ENCODE data around the gene ARPC5L.

Gene ARPC5L

DNA sequence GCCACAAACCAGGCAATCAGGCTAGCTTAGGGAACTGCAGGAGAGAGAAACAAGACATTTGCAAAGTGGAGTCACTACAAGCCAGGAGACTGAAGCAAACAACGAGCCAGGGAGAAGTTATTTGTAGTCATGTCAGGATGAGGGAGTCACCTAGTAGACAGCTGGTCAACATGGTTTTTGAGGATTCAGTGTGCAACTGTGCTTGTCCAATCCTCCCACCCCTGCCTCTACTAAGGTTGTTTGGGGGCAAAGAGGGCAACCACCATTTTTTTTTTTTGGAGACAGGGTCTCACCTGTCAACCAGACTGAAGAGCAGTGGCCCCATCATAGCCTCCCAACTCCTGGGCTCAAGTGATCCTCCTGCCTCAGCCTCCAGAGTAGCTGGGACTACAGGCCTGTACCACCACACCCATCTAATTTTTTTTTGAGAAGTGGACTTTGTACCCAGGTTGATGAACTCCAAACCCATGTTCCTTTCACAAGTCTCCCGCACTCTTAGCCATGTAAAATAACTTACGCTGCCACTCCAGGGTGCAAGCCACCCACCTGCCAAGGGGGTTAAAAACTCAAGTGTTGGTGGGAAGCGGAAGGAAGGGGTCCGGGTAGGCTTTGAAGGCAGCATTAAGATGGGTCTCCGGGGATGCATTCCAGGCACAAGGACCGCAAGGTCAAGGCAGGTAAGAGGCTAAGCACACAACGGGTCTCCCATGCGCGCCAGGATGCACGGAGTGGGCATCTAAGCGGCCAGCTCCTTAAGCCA lies 1.2 kb upstream of the ARPC5L start:
- DNase-seq (ENCODE audit: low read depth in 1 of 2, low spot score in 1 of 2) = no peak

DNA sequence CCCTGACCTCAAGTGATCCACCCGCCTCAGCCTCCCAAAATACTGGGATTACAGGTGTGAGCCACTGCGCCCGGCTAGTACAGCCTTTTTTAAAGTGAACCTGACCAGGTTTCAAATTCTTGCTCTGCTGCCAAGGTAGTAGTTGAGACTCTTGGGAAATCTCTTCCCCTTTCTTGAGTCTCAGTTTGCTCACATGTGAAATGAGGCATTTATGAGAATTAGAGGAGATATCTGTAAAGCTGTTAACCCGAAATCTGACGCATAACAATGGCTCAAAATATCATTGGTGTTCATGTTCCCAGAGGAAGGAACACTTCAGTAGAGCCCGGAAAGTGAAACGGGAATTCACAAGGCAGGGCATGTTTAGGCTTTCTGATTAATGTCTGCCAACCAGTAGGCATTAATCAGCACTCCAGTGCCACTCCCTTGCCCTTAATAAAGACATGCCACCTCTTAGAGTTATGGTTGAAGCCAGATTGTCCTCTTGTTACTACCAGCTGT lies 1.5 kb downstream of the ARPC5L start:
- DNase-seq (ENCODE audit: low read depth in 1 of 2, low spot score in 1 of 2) = no peak

DNA sequence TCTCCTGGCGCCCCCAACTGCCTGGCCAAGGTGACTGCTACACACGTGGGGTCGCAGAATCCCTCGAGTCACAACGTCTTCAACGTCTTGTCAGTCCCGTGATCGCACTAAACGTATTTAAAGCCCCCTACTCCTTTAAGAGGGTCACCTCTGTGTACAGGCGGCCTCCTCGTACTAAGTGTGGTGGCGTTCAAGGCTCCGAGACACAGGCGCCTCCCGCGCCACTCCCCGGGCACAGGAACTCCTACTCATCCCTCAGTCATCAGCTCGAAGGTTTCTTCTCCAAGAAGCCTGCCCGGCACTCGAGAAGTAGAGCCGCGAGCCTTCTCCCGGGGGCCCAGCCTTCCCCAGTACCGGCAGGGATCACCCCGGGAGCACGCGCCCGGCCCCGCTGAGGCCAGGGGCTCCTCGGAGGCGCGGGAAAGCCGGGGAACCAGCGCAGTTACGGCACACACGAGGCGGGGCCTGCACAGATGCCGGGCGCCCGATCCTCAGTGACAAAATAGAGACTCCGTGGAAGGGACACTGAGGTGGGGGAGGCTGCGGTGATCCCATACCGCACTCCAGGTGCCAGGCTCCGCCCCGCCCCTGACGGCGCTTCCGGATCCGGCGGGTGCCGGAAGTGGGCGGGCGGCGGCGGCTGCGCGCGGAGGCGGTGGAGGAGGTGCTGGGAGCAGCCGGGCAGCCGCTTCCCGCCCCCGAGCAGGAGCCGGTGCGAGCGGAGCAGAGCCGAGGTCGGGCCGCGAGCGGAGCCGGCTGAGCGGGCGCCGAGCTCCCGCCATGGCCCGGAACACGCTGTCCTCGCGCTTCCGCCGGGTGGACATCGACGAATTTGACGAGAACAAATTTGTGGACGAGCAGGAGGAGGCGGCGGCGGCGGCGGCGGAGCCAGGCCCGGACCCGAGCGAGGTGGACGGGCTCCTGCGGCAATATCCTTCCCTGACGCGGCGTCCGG lies 6.9 kb downstream of the ARPC5L start:
- peak; percentile 83 to 91 for DNase-seq (ENCODE audit: low read depth in 1 of 2, low spot score in 1 of 2)

DNA sequence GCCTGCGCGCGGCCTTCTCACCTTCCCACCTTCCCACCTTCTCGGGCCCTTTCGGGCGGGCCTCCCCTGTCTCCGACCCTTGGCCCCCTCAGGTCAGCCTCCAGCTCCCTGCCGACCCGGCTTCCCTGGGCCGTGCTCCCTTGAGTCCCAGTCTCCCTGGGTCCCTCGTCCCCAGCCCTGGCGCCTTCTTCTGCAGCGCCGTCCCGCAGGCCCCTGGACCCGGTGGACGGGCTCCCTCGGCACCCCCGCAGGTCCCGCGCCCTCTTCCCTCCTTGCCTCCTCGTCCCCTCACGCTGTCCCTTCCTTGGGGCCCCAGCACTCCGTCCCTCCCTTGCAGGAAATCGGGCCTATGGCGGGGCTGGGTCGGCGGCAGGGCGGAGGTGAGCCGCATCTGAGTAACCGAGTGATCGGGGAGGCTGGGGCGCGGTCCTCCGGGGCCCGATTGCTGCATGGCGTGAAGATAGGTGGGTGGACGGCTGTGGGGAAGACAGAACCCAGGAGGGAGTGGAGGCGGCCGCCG lies 7.6 kb downstream of the ARPC5L start:
- no peak for DNase-seq (ENCODE audit: low read depth in 1 of 2, low spot score in 1 of 2)

DNA sequence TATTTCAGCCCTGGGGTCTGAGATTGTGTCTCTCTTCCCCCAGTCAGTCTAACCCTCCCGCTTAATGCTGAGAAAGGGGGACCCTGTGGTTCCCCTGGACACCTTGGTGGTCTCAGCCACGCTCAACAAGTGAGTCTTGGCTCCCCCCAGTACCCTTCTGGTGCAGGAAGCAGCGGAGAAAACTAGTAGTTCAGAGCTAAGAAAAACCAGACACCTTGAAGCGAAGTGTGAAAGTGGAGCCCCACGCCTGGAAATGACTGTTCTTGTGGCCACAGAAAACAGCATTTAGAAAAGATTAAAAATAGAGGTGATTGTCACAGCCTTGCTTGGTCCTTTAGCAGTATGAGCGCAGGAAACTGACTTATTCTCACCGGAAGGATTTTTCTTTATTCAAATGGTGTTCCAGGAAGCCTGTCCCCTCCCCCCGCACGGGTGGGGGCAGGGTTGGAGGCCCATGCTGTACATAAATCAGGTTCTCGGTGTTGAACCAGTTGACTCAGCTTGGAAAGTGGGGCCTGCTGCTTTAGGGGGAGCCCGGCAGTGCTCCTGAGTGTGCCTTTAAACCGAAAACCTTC lies 8.1 kb downstream of the ARPC5L start:
- peak; percentile 77 to 91 for DNase-seq (ENCODE audit: low read depth in 1 of 2, low spot score in 1 of 2)

DNA sequence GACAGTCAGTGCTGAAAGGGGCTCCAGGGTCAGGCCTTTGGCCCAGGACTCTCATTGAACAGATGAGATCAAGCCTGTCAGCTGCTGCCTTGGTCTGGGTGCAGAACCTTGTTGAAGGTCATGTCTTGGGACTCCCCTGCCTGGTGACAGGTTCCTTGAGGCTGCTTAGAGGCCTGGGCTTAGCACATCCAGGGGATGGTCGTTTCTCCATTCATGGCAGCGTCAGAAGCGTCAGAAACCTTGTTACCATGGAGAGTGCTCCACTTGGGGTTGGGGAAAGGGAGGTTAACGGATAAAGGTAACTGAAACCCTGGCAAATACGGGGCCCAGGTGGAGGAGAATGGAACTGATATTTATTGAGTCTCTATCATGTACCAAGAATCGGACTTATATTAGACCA lies 8.8 kb downstream of the ARPC5L start:
- no peak for DNase-seq (ENCODE audit: low read depth in 1 of 2, low spot score in 1 of 2)

DNA sequence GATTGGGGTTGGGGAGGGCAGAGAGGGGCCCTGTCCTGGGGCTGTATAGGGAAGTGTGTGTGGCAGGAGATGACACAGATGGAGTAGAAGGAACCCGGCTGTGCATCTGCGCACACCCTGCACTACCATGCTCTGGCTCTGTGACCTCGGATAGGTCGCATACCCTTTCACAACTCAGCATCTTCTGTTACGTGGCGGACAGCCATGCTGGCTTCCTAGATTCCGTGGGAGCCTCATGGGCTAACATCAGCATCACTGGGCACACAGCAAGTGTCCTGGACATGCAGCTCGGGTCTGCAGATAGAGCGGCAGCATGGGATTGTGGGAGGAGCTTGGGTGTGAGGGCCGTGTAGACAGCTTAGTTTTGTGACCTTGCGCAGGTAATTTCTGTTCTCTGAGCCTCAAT lies 9.2 kb downstream of the ARPC5L start:
- DNase-seq (ENCODE audit: low read depth in 1 of 2, low spot score in 1 of 2) = no peak

DNA sequence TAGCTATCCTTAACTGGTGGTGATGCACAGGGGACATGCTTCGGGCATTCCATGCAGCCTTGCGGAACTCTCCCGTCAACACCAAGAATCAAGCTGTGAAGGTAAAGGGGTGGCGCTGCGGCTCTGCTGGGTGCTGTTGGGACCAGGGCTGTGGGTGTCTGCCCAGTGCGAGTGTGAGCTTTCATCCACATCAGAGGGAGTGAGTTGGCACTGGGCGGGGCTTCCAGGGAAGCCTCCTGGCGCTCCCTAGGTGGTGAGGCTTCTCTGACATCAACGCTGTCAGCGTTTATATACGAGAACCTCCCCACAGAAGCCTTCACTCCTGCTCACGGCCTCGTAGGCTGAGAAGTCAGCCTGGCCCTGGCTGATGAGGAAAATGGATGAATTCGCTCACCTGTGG lies 11.7 kb downstream of the ARPC5L start:
- DNase-seq (ENCODE audit: low read depth in 1 of 2, low spot score in 1 of 2) = no peak

DNA sequence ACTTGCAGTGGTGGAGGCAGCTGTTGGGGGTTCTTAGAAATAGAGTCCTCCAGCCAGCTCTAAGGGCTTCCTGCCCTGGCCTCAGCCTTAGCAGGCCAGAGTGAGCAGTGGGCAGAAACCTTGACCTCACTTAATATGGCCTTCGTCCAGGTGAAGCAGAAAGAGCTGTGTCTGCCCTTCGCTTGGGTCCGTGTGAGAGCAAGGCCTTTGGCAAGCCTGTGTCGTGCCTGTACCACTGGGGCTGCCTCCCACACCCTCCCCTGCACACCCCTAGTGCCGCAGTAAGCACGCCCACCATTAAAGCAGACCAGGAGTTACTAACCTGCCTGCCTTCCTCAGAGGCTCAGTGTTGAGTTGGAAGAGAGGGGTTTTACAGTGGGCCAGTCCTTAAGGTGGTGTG lies 13.6 kb downstream of the ARPC5L start:
- no peak for DNase-seq (ENCODE audit: low read depth in 1 of 2, low spot score in 1 of 2)

DNA sequence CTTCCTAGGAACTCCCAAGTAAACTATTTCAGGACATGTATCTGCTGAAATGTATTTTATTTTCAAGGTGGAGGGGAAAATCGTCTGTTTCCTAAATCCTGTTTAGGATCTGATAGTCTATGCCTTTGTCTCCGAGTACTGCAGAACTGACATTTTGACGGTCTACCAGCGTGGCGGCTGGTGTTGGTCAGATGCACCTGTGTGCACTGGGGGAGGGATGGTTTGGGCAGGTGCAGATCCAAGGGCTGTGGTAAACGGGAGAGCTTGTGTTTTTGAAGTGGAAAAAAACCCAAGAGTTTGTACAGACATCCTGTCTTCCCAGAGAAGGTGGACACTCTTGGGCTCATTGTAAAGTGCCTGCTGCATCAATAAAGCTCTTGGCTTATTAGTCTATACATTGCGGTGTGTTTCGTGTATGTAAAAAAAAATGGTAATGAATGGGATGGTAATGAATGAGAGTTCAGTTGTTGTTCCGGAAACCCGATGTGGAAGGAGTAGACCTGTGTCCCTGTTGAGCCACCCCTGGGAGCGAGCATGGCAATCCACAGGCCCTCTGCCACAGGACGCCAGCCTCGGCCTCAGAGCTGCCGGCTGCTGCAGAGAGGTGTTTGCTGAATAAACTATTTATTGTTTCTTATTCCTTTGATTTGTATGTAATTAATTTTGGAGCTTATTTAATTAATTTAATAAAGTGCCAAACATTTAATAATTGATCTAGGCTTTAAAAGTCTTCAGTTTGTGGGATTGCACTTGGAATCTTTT lies 15.3 kb downstream of the ARPC5L start:
- no peak for DNase-seq (ENCODE audit: low read depth in 1 of 2, low spot score in 1 of 2)

DNA sequence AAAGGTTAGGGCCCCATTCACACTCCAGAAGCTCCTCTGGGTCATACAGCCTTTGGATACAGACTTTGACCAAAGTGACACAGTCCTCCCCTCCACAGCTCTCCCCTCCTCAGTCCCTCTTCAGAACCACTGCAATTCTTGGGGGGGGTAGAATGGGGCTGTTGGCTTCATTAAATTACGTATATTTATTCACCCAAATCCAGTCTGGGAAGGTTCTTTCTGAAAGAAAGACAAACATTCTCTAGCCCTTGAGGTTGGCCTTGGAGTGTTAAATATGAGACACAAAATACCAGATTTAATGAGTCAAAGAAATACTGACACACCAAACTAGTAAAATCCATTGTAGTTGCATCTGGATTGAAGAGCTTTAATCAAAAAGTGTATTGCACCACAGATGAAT lies 16.1 kb downstream of the ARPC5L start:
- no peak for DNase-seq (ENCODE audit: low read depth in 1 of 2, low spot score in 1 of 2)

DNA sequence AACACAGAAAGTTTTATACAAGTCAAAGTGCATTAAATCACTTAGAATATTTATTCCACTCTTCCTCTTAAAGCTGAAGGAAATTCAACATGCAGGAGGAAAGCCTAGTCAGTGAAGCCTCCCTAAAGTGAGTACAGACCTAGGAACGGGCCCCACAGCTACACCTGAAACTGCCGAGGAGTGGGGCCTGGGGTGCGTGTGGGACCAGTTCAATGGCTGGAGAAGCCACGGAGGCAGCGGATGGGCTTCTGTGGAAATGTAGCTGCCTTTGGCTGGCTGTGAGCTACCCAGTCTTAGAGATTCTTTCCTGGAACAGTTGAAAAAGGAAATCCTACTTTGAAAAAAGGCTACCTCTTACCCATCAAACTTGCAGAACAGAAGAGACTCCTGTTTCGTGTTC lies 16.6 kb downstream of the ARPC5L start:
- DNase-seq (ENCODE audit: low read depth in 1 of 2, low spot score in 1 of 2) = no peak

DNA sequence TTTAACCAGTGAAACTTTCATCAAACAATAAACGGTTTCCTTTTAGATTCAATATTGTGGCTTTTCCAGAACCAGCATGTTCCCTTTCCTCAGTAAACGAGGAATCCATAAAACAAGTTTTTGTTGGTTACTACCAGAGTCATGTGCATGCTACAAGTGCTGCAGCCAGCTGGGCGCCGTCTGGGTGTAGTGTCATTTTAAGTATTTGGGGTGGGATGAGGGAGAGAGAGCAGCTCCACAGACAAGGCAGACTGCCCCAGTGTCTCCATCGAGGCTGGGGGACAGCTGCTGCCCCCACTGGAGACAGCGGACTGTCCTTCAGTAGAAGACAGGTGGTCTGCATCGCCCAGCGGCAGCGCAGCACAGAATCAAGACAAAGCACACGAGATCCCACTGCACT lies 17.3 kb downstream of the ARPC5L start:
- no peak for DNase-seq (ENCODE audit: low read depth in 1 of 2, low spot score in 1 of 2)

DNA sequence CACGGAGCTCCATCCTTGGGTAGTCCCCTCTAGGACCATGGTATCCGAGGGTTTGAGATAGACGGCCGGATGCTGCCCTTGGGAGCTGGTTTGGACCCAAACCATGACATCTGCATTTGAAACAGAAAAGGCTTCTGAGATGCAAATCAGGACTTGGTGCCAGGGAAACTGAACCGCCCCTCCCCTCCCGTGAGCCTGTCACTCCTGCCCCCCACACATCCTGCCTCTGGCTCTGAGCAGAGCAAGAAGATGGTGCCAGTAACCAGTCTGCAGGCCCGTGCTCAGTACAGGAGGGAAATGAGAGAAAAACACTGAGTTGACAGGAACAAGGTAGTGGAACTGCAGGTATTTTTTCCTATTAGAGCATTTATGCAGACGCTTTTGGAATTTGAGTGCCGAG lies 18.6 kb downstream of the ARPC5L start:
- no peak for DNase-seq (ENCODE audit: low read depth in 1 of 2, low spot score in 1 of 2)

DNA sequence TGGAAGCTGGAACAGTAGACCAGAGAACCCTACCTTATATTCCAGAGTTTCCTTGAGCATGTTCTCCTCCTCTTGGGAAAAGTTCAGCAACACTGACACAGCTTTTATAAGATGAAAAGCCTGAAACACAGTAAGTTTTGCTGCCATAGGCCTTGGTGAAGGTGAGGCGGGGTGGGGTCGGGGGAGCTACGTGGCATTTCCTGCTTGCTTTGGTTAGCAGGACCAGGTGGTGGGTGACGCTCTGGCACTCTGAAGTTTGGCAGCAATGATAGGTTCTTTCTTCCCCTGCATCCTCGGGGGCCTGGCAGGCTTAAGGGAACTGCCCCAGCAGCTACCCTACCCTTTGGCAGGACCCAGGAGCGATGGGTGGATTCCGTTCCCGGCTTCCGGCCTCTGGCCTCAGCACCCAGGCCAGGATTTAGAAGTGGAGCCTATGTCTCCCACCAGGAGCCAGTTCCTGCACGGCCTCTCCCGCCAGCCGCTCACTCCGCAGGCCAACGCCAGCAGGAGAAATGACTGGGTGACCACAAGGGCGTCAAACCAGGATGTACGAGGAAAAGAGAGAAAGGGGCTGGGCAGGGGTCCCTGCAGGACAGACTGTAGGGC lies 19.3 kb downstream of the ARPC5L start:
- no peak for DNase-seq (ENCODE audit: low read depth in 1 of 2, low spot score in 1 of 2)

DNA sequence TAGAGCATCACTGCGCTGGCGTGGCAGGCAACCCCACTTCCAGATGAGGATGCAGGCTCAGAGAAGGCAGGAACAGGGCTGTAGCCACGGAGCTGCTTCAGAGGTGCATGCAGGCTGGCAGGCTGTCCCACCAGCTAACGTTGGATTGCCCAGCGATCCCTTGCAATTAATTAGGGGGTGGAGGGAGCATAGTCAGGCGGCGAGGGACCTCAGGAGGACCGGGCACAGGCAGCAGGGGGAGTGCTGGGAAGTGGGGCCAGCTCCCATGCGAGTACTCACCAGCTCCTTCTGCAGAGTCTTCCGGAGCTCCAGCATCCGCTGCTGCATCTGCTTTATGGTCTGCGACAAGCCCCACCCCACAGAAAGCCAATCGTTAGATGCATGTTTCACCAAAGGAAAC lies 20.3 kb downstream of the ARPC5L start:
- DNase-seq (ENCODE audit: low read depth in 1 of 2, low spot score in 1 of 2) = no peak

DNA sequence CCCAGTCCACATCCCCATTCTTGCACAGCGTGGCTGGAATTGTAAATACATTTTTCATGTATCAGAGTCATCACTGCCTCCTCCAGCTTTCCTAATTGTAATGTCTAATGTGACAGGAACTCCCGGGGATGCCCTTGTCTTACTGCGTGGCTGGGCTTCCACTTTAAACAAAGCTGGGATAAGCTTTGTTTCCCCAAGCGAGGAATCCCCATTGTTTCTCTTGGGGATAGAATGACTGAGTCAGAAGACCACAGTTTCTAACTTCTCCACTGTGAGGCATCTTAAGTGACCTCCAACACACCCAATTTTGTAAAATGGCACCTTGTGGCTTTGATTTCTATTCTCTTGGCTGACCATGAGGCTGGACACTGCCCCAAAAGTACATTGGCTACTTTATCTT lies 22.4 kb downstream of the ARPC5L start:
- DNase-seq (ENCODE audit: low read depth in 1 of 2, low spot score in 1 of 2) = no peak

DNA sequence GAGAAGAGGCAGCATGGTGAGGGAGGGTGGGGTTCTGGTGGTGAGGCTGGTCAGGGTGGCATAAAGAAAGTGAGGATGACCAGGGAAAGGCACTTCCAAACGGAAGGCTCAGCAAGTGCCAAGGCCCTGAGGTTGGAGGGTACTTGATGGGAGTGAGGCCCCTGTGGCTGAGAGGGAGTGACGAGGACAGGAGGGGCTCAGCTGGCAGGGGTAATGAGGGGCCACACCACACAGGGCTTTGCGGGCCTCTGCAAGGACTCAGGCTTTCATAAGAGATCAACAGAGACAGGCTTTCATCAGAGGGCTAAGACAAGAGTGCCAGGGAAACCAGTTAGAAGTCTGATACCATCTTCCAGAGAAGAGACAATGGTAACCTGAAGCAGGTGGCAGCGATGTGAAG lies 23.6 kb downstream of the ARPC5L start:
- DNase-seq (ENCODE audit: low read depth in 1 of 2, low spot score in 1 of 2) = no peak

DNA sequence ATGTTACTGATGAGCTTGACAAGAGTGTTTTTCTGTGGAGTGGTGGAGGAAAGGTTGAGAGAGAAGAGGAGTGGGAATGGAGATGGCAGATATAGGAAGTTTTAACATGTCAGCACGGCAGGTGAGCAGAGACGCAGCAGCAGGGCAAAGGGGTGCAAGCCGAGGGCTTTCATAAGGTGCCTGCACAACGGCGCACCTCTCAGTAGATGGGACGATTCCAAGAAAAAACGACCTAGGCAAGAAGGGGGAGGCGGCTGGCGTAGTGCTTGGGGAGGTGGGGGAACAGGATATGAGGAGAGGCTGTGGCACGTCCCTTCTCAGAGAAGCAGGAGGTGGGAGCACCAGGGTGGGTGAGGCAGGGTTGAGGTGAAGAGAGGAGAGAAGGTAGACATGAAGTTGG lies 24.5 kb downstream of the ARPC5L start:
- no peak for DNase-seq (ENCODE audit: low read depth in 1 of 2, low spot score in 1 of 2)

DNA sequence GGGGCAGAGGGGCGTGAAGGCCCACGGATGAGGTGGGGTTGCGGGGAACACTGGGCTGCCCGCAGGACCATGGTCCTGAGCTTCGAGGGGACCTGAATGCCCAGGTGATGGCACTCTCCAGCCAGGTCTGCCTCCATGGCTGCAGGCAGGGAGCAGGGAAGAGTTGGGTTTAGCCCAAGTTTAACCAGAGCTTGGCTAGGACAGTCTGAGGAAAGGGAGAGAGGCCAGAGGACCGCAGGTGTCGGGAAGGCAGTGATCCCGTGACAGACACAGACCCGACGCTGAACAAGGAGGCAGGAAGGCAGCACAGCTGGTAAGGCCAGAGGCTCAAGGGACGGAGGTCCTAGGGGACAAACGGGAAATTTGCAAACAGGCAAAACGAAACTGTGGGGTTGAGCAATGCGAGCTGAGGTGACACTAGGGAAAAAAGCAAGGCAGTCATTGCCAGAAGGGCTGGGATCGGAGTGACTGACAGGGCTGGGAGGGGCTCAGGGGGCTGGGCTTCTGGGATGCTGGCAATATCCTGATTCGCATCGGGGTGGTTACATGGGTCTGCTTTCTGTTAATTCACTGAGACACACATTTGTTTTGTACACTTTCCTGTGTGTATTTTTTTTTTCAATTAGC lies 25.0 kb downstream of the ARPC5L start:
- no peak for DNase-seq (ENCODE audit: low read depth in 1 of 2, low spot score in 1 of 2)
